GM06990 (cell line): Measurements from ENCODE around the gene TMEM269.

Experiments used
- DNase-seq: peaks from one replicate; pipeline ENCODE4 v3.0.0-alpha.2; 2011; ENCODE audit not compliant: insufficient read length; ENCODE audit errors: extremely low read depth
- H3K27me3 ChIP-seq: replicated peaks from 2 replicates; pipeline ENCODE4 v1.6.0; 2011; ENCODE audit warnings: low read length; ENCODE audit not compliant: control insufficient read depth, insufficient read depth
- H3K36me3 ChIP-seq: 2 replicates; pipeline ENCODE4 v1.5.1; 2011; ENCODE audit warnings: low read length; ENCODE audit not compliant: control insufficient read depth, insufficient read depth
- H3K4me3 ChIP-seq: replicated peaks from 2 replicates; pipeline ENCODE4 v1.5.1; 2011; ENCODE audit warnings: low read depth, mild to moderate bottlenecking, control low read depth, low read length
- CTCF ChIP-seq: IDR thresholded peaks from 2 replicates; pipeline ENCODE4 v1.5.1; 2011; ENCODE audit warnings: low read length, control low read depth, mild to moderate bottlenecking, inconsistent platforms; ENCODE audit not compliant: insufficient read depth, poor library complexity, severe bottlenecking

TMEM269 gene

GRCh38 chr1:42741706-42742105 is 43.1 kb upstream of the TMEM269 start:
- TF ChIP-seq CTCF: no peak
- H3K36me3 ChIP-seq: peaks cover 7% of the 10 kb centered on the region
- no peak for DNase-seq
- no peak overlapping the region for H3K4me3 ChIP-seq
- no peaks in the 10 kb centered on the region for H3K27me3 ChIP-seq

GRCh38 chr1:42742141-42742540 is 42.6 kb upstream of the TMEM269 start:
- Histone ChIP-seq H3K4me3 (no peak overlapping the region), H3K36me3 (peaks cover 9% of the 10 kb centered on the region), H3K27me3 (no peaks in the 10 kb centered on the region)
- no peak for TF ChIP-seq CTCF
- DNase-seq: no peak

GRCh38 chr1:42742617-42743316 is 42.0 kb upstream of the TMEM269 start:
- Histone ChIP-seq H3K27me3 (no peaks in the 10 kb centered on the region), H3K36me3 (peaks cover 9% of the 10 kb centered on the region), H3K4me3 (no peak overlapping the region)
- no peak for TF ChIP-seq CTCF
- DNase-seq: no peak

- TF ChIP-seq CTCF: no peak
- Histone ChIP-seq H3K36me3 (peaks cover 15% of the 10 kb centered on the region), H3K4me3 (no peak overlapping the region), H3K27me3 (no peaks in the 10 kb centered on the region)
- no peak for DNase-seq
Measured at GRCh38 chr1:42743317-42744147, 41.3 kb upstream of the TMEM269 start.

- no peak overlapping the region for H3K4me3 ChIP-seq
- no peak for DNase-seq
- H3K36me3 ChIP-seq: peaks cover 18% of the 10 kb centered on the region
- H3K27me3 ChIP-seq: no peaks in the 10 kb centered on the region
- no peak for TF ChIP-seq CTCF
Measured at GRCh38 chr1:42744148-42744413, 40.7 kb upstream of the TMEM269 start.

- H3K36me3 ChIP-seq: peaks cover 23% of the 10 kb centered on the region
- no peak for TF ChIP-seq CTCF
- DNase-seq: no peak
- H3K4me3 ChIP-seq: no peak overlapping the region
- no peaks in the 10 kb centered on the region for H3K27me3 ChIP-seq
Measured at GRCh38 chr1:42745851-42746250, 38.9 kb upstream of the TMEM269 start.
